K562 (cell line): Measurements from ENCODE around the gene MBD4. TPM values are rescaled to one million over a fixed set of nuclear protein-coding genes. Genes with fewer than 3 reads are reported as not detected.

Source experiments
- BMI1 ChIP-seq: fragments of 150-350 bp; IDR thresholded peaks from 2 replicates; pipeline ENCODE4 v1.6.1; 2014; ENCODE audit warnings: low read length
- CBX5 ChIP-seq: IDR thresholded peaks from 2 replicates; pipeline ENCODE4 v1.6.1; 2014; ENCODE audit warnings: low read depth, borderline replicate concordance
- CREBBP ChIP-seq: IDR thresholded peaks from one replicate; pipeline ENCODE4 v1.6.1; 2012; ENCODE audit warnings: low read depth, mild to moderate bottlenecking, control low read depth, inconsistent platforms, low read length
- CSDE1 ChIP-seq, 2 experiments: fragments of 450-650 bp; IDR thresholded peaks; 2 replicates each; pipeline ENCODE4 v1.6.1; 2016; ENCODE audit warnings: mild to moderate bottlenecking in 1 of 2
- DPF2 ChIP-seq: fragments of 450-650 bp; IDR thresholded peaks from 2 replicates; pipeline ENCODE4 v1.6.1; 2016
- ETS2 ChIP-seq: IDR thresholded peaks from 2 replicates; pipeline ENCODE4 v1.6.1; 2016; ENCODE audit warnings: borderline replicate concordance, missing genetic modification characterization, mild to moderate bottlenecking, moderate library complexity, missing compliant biosample characterization; ENCODE audit not compliant: poor library complexity, severe bottlenecking
- NONO ChIP-seq, 2 experiments: fragments of 200-400 bp in 1 of 2; fragments of 450-650 bp in 1 of 2; formaldehyde crosslinking in 1 of 2; IDR thresholded peaks; 2 replicates each; pipeline ENCODE4 v1.6.1; 2017; ENCODE audit warnings: low read depth in 2 of 2, mild to moderate bottlenecking in 2 of 2, moderate library complexity in 2 of 2, low read length in 1 of 2
- PKNOX1 ChIP-seq: fragments of 450-650 bp; IDR thresholded peaks from 2 replicates; pipeline ENCODE4 v1.6.1; 2016
- RNF2 ChIP-seq: sonication (generic); IDR thresholded peaks from 2 replicates; pipeline ENCODE4 v1.6.1; 2016
- SAFB2 ChIP-seq: fragments of 200-400 bp; formaldehyde crosslinking; IDR thresholded peaks from 2 replicates; pipeline ENCODE4 v1.6.1; 2018; ENCODE audit warnings: borderline replicate concordance, low read length, low read depth, moderate library complexity; ENCODE audit not compliant: severe bottlenecking
- SNAPC5 ChIP-seq: fragments of 250-450 bp; sonication (Bioruptor Pico); IDR thresholded peaks from 2 replicates; pipeline ENCODE4 v1.8.0; 2021; ENCODE audit warnings: moderate library complexity, mild to moderate bottlenecking, inconsistent platforms
- SRSF7 ChIP-seq: fragments of 200-400 bp; formaldehyde crosslinking; optimal IDR thresholded peaks from 2 replicates; pipeline ENCODE3; 2017; ENCODE audit warnings: mild to moderate bottlenecking, low read depth, low read length
- ZC3H4 ChIP-seq: sonication (generic); formaldehyde crosslinking; IDR thresholded peaks from 2 replicates; pipeline ENCODE4 v1.9.0; 2021; ENCODE audit warnings: missing genetic modification reagents, borderline replicate concordance
- ZFX ChIP-seq: sonication (generic); formaldehyde crosslinking; IDR thresholded peaks from 2 replicates; pipeline ENCODE4 v1.8.0; 2022; ENCODE audit warnings: mild to moderate bottlenecking, missing genetic modification reagents, moderate library complexity
- ZMIZ1 ChIP-seq, 2 experiments: fragments of 150-350 bp in 1 of 2; IDR thresholded peaks; 2 replicates each; pipeline ENCODE4 v1.6.1; 2012 to 2016; ENCODE audit warnings: low read depth in 2 of 2, low read length in 2 of 2, mild to moderate bottlenecking in 1 of 2, moderate library complexity in 1 of 2
- ZNF184 ChIP-seq: sonication (generic); formaldehyde crosslinking; IDR thresholded peaks from 2 replicates; pipeline ENCODE4 v1.5.0; 2020; ENCODE audit warnings: missing genetic modification reagents
- ZNF551 ChIP-seq: fragments of 250-450 bp; sonication (Bioruptor Pico); IDR thresholded peaks from 2 replicates; pipeline ENCODE4 v1.5.0; 2021; ENCODE audit warnings: mild to moderate bottlenecking, moderate library complexity
- ZNF57 ChIP-seq: fragments of 450-650 bp; formaldehyde crosslinking; IDR thresholded peaks from 2 replicates; pipeline ENCODE4 v1.4.0; 2020; ENCODE audit warnings: mild to moderate bottlenecking, moderate library complexity
- ZNF592 ChIP-seq: fragments of 450-650 bp; IDR thresholded peaks from 2 replicates; pipeline ENCODE4 v1.6.1; 2017; ENCODE audit warnings: antibody characterized with exemption, mild to moderate bottlenecking
- ZNF644 ChIP-seq: fragments of 200-800 bp; sonication (Bioruptor generic); IDR thresholded peaks from 2 replicates; pipeline ENCODE4 v1.6.1; 2016; ENCODE audit warnings: low read depth, missing genetic modification characterization, missing compliant biosample characterization
- ZNF766 ChIP-seq: fragments of 200-800 bp; sonication (Bioruptor generic); conservative IDR thresholded peaks from 2 replicates; pipeline ENCODE4 v1.6.1; 2016; ENCODE audit warnings: missing genetic modification characterization, missing compliant biosample characterization
- ZZZ3 ChIP-seq: fragments of 450-650 bp; IDR thresholded peaks from 2 replicates; pipeline ENCODE4 v1.6.1; 2016; ENCODE audit warnings: antibody characterized with exemption, mild to moderate bottlenecking, moderate library complexity
- polyA plus RNA-seq, 8 experiments: library from polyadenylated mRNA; depleted of rRNA in 4 of 8; stranded (reverse) in 5 of 8; unstranded in 3 of 8; fragments of >200 nt; fragmentation: Nextera tagmentation in 2 of 8; fragmentation: Illumina TruSeq in 1 of 8; extraction: Ambion mirVana in 2 of 8; extraction: Trizol in 1 of 8; gene quantifications; 2 replicates each; pipeline versions ENCODE4 v1.2.1 to v1.2.3, GENCODE V29; 2011 to 2014; ENCODE audit warnings: inconsistent platforms in 1 of 8, missing spikeins in 1 of 8
- total RNA-seq, 7 experiments: library from RNA; depleted of rRNA in 6 of 7; stranded (reverse); fragments of >200 nt in 6 of 7; fragmentation: Illumina TruSeq in 2 of 7; extraction: Trizol in 2 of 7; gene quantifications; 2 replicates each; pipeline versions ENCODE4 v1.2.1 to v1.2.3, GENCODE V29; 2011 to 2021; ENCODE audit warnings: low replicate concordance in 1 of 7

The MBD4 gene
- total and polyA plus RNA-seq, 9 of the 15 experiments (the other 6 are each of a cell fraction or from before 2014, with no cell fraction given), result 13.3 to 63.9 (median 39.0) TPM

GRCh38 chr3:129399895-129400357, 39.8 kb downstream of the MBD4 start (continued):
- no peak for TF ChIP-seq CBX5
- no peak for TF ChIP-seq NONO (IDR thresholded peaks at IDR 0.05; ENCODE audit: low read depth in 2 of 2, low read length in 1 of 2)
- no peak for TF ChIP-seq CSDE1 (IDR thresholded peaks at IDR 0.05)
- no peak for TF ChIP-seq SRSF7
- no peak for TF ChIP-seq SAFB2
- peak in 1 of 2 experiments; percentile 92; a peak in 2 of 4 replicates for TF ChIP-seq ZMIZ1 (IDR thresholded peaks at IDR 0.05; ENCODE audit: low read depth in 2 of 2, low read length in 2 of 2)
- TF ChIP-seq ZNF184 (CRISPR knock-in tag), result no peak
- TF ChIP-seq DPF2, result no peak
- TF ChIP-seq ZNF57 (CRISPR knock-in tag), result no peak
- no peak for TF ChIP-seq ETS2 (tag)
- no peak for TF ChIP-seq ZZZ3
- TF ChIP-seq ZC3H4 (CRISPR knock-in tag), result no peak
- no peak for TF ChIP-seq ZNF592
- TF ChIP-seq RNF2, result no peak
- TF ChIP-seq ZNF551, result no peak
- peak; percentile 17; the same call in 1 of the 2 replicates for TF ChIP-seq ZFX (CRISPR knock-in tag)
- 0 out of 2 replicates have a peak, but pooled peaks have one; percentile 10 for TF ChIP-seq ZNF766 (CRISPR knock-in tag)
- TF ChIP-seq PKNOX1, result no peak
- no peak for TF ChIP-seq CREBBP
- TF ChIP-seq ZNF644, result 0 out of 2 replicates have a peak, but pooled peaks have one; percentile 64
- peak; percentile 73 for TF ChIP-seq SNAPC5
- TF ChIP-seq BMI1, result no peak
